Ascending aorta (tissue), 2 donors: ENCODE data around the gene CACNA1E. TPM values are rescaled to one million over a fixed set of nuclear protein-coding genes. Genes with fewer than 3 reads are reported as not detected.

Experiments used
- DNase-seq, 2 donors: peaks; one replicate each; pipeline ENCODE4 v3.0.0-alpha.2; 2019; ENCODE audit warnings: low spot score in 2 of 2
- H3K27ac ChIP-seq, 2 donors: fragments of 200-600 bp; sonication (generic); one replicate each; pipeline ENCODE4 v1.5.1; 2016 to 2017; ENCODE audit warnings: mild to moderate bottlenecking in 1 of 2
- H3K27me3 ChIP-seq: fragments of 200-600 bp; sonication (generic); one replicate; pipeline ENCODE4 v1.5.1; 2017
- H3K36me3 ChIP-seq, 2 donors: fragments of 200-600 bp; sonication (generic); one replicate each; pipeline ENCODE4 v1.5.1; 2016
- H3K4me1 ChIP-seq, 2 donors: fragments of 200-600 bp; sonication (generic); one replicate each; pipeline ENCODE4 v1.5.1; 2016 to 2017; ENCODE audit warnings: mild to moderate bottlenecking in 1 of 2
- H3K4me3 ChIP-seq, 2 donors: fragments of 200-600 bp; sonication (generic); one replicate each; pipeline ENCODE4 v1.5.1; 2016 to 2017; ENCODE audit warnings: mild to moderate bottlenecking in 1 of 2
- H3K9me3 ChIP-seq, 2 donors: fragments of 200-600 bp; sonication (generic); one replicate each; pipeline ENCODE4 v1.5.1; 2016
- intact Hi-C: fragments of 100-400 bp; cut with DNase I; formaldehyde crosslinking; loops from one replicate; pipeline ENCODE4 v1.15.1; 2023
- total RNA-seq: library from RNA; depleted of rRNA; stranded (reverse); fragments of >200 nt; gene quantifications from one replicate; pipeline ENCODE4 v1.1.0, GENCODE V29; 2016
- TF ChIP-seq, protein P1 (sequence below), 3 experiments: fragments of 200-600 bp in 2 of 3; fragments of 450-650 bp in 1 of 3; sonication (generic) in 2 of 3; IDR thresholded peaks; one replicate each; pipeline ENCODE4 v1.5.1; 2016 to 2019; ENCODE audit warnings: antibody characterized with exemption in 3 of 3, mild to moderate bottlenecking in 1 of 3, moderate library complexity in 1 of 3

CACNA1E gene
- total RNA-seq, 1 donor from 2014 or later: not detected

DNA sequence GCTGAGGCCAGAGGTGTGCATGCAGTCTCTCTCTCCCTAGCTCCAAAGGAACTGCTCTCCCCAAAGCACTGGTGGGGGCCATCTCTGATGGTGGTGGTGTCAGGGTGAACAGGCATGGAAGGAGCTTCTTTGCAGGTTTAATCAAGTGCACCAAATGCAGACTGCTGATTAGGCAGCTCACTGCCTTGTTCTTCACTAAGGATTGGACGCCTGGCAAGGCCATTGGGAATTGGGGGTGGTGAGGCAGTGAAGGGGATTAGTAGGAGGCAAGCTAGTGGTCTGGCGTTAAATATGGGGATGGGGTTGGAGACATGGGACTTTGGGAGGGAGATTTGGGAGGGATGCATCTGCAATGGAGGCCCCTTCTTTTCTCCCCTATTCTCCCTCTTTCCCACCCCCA lies 1.5 kb downstream of the CACNA1E start:
- H3K4me1 ChIP-seq: no peaks in the 10 kb centered on the region
- H3K27me3 ChIP-seq: peaks cover 13% of the 10 kb centered on the region
- TF ChIP-seq, protein P1, sequence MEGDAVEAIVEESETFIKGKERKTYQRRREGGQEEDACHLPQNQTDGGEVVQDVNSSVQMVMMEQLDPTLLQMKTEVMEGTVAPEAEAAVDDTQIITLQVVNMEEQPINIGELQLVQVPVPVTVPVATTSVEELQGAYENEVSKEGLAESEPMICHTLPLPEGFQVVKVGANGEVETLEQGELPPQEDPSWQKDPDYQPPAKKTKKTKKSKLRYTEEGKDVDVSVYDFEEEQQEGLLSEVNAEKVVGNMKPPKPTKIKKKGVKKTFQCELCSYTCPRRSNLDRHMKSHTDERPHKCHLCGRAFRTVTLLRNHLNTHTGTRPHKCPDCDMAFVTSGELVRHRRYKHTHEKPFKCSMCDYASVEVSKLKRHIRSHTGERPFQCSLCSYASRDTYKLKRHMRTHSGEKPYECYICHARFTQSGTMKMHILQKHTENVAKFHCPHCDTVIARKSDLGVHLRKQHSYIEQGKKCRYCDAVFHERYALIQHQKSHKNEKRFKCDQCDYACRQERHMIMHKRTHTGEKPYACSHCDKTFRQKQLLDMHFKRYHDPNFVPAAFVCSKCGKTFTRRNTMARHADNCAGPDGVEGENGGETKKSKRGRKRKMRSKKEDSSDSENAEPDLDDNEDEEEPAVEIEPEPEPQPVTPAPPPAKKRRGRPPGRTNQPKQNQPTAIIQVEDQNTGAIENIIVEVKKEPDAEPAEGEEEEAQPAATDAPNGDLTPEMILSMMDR (IDR thresholded peaks at IDR 0.05): no peak
- no peak overlapping the region for H3K4me3 ChIP-seq
- H3K9me3 ChIP-seq: no peaks in the 10 kb centered on the region
- H3K27ac ChIP-seq: no peak overlapping the region
- H3K36me3 ChIP-seq: no peaks in the 10 kb centered on the region
- no peak for DNase-seq
- intact Hi-C loops: no loop called here

DNA sequence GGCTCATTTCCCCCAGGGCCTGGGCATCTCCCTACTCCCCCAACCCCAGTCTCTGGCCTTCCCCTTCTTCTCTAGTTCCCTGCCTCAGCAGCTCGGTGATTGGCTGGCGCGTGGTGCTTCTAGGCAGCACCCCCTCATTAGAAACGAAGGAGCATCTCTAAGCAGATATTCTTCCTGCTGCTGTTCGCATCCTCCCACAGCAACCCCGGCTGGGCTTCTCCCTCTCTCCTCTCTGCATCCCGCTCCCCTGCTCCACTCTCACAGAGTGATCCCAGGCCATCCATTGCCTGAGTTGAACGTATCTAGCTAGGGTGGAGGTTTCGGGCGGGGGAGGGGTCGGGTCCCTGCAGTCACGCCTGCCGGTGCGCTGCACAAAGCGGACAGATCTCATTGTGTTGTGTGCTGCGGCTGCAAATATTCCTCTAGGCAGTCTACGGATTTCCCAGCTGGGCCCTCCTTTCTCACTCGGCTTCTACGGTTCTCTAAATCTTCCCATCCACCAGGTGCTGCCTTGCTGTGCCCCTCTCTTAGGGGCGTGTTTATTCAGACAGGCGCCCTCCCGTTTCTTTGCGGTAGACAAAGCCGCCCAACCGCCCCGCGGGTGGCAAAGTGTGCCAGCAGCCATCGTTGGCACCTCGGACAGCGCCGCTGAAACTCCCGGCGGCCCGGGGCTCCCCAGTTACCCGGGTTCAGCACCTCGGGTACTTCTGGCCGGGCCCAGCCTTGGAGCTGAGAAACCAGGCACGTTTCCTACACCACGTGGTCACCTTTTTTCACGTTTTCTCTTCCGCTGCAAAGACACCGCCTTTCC lies 2.2 kb downstream of the CACNA1E start:
- H3K27me3 ChIP-seq: peaks cover 13% of the 10 kb centered on the region
- DNase-seq: no peak
- TF ChIP-seq, protein P1 (IDR thresholded peaks at IDR 0.05): no peak
- intact Hi-C loops: no loop called here
- no peaks in the 10 kb centered on the region for H3K9me3 ChIP-seq
- H3K4me1 ChIP-seq: no peaks in the 10 kb centered on the region
- H3K27ac ChIP-seq: no peak overlapping the region
- H3K4me3 ChIP-seq: no peak overlapping the region
- no peaks in the 10 kb centered on the region for H3K36me3 ChIP-seq

DNA sequence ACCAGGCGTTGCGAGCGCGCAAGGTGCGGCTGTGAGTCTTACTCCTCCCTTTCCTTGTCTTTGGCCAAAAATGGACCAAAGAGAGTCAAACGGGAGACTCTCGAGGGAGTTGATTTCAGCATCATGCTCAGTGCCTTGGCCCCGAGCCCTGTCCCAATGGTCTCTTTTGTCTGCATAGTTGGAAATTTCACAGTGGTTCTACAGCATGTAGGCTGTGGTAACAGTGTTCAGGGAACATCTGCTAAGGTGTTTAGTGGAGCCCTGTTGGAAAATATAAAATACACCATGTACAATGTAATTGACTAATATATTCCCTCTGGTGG lies 2.7 kb downstream of the CACNA1E start:
- Histone ChIP-seq H3K4me1 (no peaks in the 10 kb centered on the region), H3K4me3 (no peak overlapping the region), H3K27me3 (peaks cover 13% of the 10 kb centered on the region), H3K36me3 (no peaks in the 10 kb centered on the region), H3K27ac (no peak overlapping the region), H3K9me3 (no peaks in the 10 kb centered on the region)
- TF ChIP-seq, protein P1 (IDR thresholded peaks at IDR 0.05): no peak
- no peak for DNase-seq
- intact Hi-C loops: no loop called here

DNA sequence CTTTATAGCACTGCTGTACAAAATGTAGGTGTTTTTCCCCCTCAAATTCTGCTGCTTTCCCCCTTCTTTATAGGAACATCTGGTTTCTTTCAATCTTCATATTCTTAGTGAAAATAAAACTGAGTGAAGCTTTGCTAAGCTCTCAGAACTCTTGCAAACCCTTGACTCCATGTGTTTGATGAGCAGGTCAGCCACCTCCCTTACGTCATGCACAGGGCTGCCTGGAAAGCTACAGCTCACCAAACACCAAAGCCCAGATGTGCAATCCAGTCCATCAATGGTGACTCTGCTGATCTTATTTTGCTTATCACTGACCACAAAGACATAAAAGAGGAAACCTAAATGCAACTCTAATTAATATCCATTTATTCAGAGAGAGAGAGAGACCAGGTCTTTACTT lies 5.5 kb downstream of the CACNA1E start:
- no peaks in the 10 kb centered on the region for H3K36me3 ChIP-seq
- H3K4me3 ChIP-seq: no peak overlapping the region
- DNase-seq: no peak
- no peaks in the 10 kb centered on the region for H3K9me3 ChIP-seq
- H3K27me3 ChIP-seq: peaks cover 7% of the 10 kb centered on the region
- no peak overlapping the region for H3K27ac ChIP-seq
- TF ChIP-seq, protein P1 (IDR thresholded peaks at IDR 0.05): no peak
- intact Hi-C loops: no loop called here
- H3K4me1 ChIP-seq: no peaks in the 10 kb centered on the region

DNA sequence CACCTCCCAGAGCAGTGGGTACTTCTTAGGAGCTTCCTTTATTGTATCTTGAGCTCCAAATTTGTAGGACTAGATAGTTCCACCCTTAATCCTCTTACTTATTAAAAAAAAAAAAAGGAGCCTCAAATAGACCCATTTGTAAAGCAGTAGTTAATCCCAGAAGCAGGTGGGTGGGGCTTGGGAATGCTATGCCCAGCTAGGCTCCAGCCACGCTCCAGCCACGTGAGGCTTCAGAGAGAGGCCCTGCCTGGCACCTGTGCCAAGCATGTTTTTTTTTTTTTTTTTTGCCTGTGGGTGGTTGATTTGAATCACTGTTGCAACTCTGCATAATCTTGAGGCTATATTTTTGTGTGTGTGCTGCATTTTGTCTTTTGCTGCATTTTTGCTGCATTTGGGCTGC lies 7.0 kb downstream of the CACNA1E start:
- no peaks in the 10 kb centered on the region for H3K4me1 ChIP-seq
- intact Hi-C loops: no loop called here
- no peaks in the 10 kb centered on the region for H3K36me3 ChIP-seq
- H3K4me3 ChIP-seq: no peak overlapping the region
- DNase-seq: no peak
- no peak overlapping the region for H3K27ac ChIP-seq
- H3K9me3 ChIP-seq: no peaks in the 10 kb centered on the region
- peaks cover 7% of the 10 kb centered on the region for H3K27me3 ChIP-seq
- TF ChIP-seq, protein P1 (IDR thresholded peaks at IDR 0.05): no peak
